NAMALWA (cell line): ENCODE data around the gene RASSF8.

Experiments
- DNase-seq: peaks from one replicate; pipeline ENCODE4 v3.0.0-alpha.2; 2015; ENCODE audit warnings: low spot score

The RASSF8 gene

DNA sequence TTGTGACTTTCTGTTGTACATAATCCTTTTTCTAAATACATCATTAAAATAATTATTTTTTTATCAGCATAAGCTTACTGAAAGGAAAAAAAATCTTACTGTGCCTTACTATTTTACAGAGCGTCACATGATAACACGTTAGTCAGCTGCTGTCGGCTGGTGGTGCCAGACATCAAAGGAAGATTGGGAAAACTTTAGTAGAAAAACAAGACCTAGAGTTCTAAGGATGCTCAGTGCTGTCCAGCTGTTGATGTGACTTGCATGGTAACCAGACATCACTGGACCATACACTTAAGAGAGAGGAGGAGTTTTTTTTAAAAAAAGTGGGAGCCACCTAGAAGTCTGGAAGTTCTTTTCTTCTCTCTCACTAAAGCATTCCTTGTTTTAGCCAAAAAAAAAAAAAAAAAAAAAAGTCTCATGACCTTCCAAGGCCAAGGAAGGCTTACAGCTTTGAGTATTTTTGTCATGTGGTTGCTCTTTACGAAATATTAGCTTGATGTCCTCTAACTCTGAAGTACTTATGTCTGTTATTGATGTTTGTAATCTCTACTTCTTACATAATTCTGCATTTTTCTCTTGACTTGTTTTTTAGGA lies 4.5 kb downstream of the RASSF8 start:
- no peak for DNase-seq

- DNase-seq = no peak
Observed at GRCh38 chr12:25965682-25966081, 7.2 kb downstream of the RASSF8 start.

GRCh38 chr12:25970082-25970481 lies 11.6 kb downstream of the RASSF8 start:
- no peak for DNase-seq

GRCh38 chr12:25970916-25971653 lies 12.6 kb downstream of the RASSF8 start:
- DNase-seq = no peak

GRCh38 chr12:25971654-25972041 lies 13.2 kb downstream of the RASSF8 start:
- DNase-seq = no peak

GRCh38 chr12:25972783-25973182 lies 14.3 kb downstream of the RASSF8 start:
- DNase-seq = no peak

- DNase-seq = no peak
Observed at GRCh38 chr12:25975179-25975578, 16.7 kb downstream of the RASSF8 start.

GRCh38 chr12:25975682-25976081 lies 17.2 kb downstream of the RASSF8 start:
- no peak for DNase-seq

DNA sequence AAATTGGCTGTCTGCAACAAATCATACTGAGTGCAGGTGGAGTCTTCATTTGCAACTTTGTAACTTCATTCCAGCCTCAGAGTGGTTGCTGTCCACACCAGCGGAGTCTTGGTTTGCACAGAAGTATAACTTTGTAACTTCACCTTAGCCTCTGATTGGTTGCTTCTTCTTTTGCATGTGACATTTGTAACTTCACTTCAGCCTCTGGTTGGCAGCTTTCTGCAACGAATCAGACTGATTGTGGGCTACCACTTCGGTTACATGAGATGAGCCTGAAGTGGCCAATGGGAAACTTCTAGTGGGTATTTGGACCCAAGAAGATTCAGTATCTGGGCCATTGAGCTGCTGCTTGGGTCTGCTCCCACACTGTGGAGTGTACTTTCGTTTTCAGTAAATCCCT lies 17.8 kb downstream of the RASSF8 start:
- DNase-seq = no peak

GRCh38 chr12:25977047-25977446 lies 18.6 kb downstream of the RASSF8 start:
- DNase-seq = no peak

- no peak for DNase-seq
Observed at GRCh38 chr12:25979059-25979458, 20.6 kb downstream of the RASSF8 start.

- DNase-seq = no peak
Observed at GRCh38 chr12:25979563-25979962, 21.1 kb downstream of the RASSF8 start.

- no peak for DNase-seq
Observed at GRCh38 chr12:25980035-25980434, 21.6 kb downstream of the RASSF8 start.

DNA sequence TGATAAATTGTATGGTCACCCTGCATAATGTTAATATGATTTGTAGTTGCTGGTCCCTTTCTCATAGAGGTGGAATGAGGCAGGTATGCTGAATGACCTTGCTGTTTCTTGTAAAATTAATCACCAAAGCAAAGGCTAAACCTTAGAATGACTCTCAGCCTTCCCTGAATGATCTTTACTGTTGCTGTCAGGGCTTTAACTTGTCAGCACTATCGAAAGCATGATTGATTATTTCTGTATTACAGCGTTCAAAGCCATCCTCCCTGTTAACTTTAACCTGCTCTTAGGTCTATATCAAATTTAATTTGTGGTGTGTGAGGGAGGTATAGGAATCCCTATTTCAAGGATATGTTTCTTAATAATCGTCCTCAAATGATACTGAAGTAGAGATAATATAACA lies 23.1 kb downstream of the RASSF8 start:
- DNase-seq = no peak

DNA sequence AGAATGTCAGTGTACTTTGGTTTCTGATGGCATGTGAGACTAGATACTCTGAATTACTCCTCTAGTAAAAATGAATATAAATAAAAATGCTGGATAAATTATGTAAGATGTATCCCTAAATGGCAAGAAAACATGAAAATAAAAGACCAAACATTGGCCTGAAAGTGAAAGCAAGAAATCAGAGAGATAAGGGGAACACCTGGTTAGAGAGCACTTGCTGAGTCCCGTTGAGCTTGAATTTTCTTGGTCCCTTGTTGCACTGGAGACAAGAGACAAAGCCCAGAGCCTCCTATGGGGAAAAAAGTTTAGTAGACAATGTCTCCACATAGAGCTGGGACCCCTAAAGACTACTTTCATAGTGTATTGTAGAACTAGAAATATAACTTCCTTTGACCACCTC lies 23.9 kb downstream of the RASSF8 start:
- DNase-seq = no peak

- no peak for DNase-seq
Observed at GRCh38 chr12:25983625-25984024, 25.1 kb downstream of the RASSF8 start.

DNA sequence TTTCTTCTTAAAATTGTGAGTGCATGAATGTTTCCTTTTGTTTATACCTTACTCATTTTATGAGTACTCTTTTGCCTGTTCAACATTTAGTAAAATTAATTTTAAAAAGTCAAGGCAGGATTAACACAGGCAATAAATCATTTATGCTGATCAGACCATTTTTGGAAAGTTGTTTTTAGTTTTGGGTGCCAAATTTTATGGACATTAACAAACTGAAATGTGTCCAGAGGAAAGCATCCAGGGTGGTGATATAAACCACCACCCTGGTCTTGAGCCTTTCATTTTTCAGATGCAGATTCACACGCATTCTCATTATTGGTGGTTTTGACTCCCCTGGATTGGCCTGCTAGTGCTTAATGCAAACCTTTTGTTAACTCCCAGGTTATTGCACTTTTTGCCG lies 26.3 kb downstream of the RASSF8 start:
- no peak for DNase-seq

- no peak for DNase-seq
Observed at GRCh38 chr12:25985316-25986175, 27.1 kb downstream of the RASSF8 start.

DNA sequence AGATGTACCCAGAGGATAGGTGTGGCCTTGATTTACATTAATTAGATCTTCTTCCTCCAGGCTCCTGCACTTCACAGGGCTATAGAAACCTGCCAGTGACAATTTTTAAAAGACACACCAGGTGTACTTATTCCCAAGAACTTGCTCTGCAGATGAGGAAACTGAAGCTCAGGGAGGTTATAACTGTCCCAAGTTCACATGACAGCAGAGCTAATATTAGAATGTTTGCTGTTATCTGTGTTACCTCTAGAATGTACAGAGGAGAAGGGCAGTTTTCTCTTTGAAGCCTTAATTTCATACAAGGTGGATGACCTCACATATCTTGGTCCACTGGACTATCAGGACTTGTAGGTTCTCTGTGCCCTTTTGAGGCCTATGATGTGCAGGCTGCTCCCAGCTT lies 27.7 kb downstream of the RASSF8 start:
- no peak for DNase-seq

- no peak for DNase-seq
Observed at GRCh38 chr12:25988505-25988904, 30.0 kb downstream of the RASSF8 start.

DNA sequence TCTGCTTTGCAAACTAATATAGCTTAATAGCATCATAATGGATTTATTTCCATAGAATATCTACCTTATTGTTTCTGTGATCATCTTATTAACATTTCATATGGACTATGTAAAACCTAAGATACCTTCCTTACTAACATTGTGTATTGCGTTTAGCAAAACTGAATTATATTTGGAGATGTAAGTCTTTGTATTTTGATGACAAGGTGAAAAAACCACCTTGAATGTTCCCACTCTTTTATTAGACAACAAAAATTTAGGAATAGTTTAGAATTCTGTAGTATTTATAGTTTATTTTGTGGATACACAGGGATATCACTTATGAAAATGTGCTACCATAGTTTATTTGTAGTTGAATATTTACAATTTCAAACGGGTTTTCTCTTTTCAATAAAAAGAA lies 32.0 kb downstream of the RASSF8 start:
- no peak for DNase-seq

- no peak for DNase-seq
Observed at GRCh38 chr12:25992026-25992782, 33.7 kb downstream of the RASSF8 start.
